Esophagus muscularis mucosa (tissue), 4 donors: ENCODE measurements around the gene KDM7A. TPM values are rescaled to one million over a fixed set of nuclear protein-coding genes. Genes with fewer than 3 reads are reported as not detected.

Source experiments
- DNase-seq: peaks from one replicate; pipeline ENCODE4 v3.0.0-alpha.2; 2017; ENCODE audit errors: extremely low spot score
- H3K27ac ChIP-seq, 4 donors: fragments of 200-600 bp; sonication (generic); replicated peaks in 1 of 4; 1 replicate in 3 of 4; 2 replicates in 1 of 4; pipeline ENCODE4 v1.5.1; 2016 to 2019; ENCODE audit warnings: mild to moderate bottlenecking in 1 of 4
- H3K27me3 ChIP-seq, 4 donors: fragments of 200-600 bp; sonication (generic); one replicate each; pipeline versions ENCODE4 v1.5.1 to v1.6.0; 2016 to 2019
- H3K36me3 ChIP-seq, 4 donors: fragments of 200-600 bp; sonication (generic); one replicate each; pipeline ENCODE4 v1.5.1; 2016 to 2019
- H3K4me1 ChIP-seq, 4 donors: fragments of 200-600 bp; sonication (generic); one replicate each; pipeline ENCODE4 v1.5.1; 2016 to 2019
- H3K4me3 ChIP-seq, 4 donors: fragments of 200-600 bp; sonication (generic); 1 replicate in 2 of 4; 2 replicates in 2 of 4; pipeline ENCODE4 v1.5.1; 2016 to 2019; ENCODE audit warnings: mild to moderate bottlenecking in 4 of 4, moderate library complexity in 1 of 4
- H3K9me3 ChIP-seq, 4 donors: fragments of 200-600 bp; sonication (generic); 1 replicate in 3 of 4; 2 replicates in 1 of 4; pipeline ENCODE4 v1.5.1; 2016 to 2019
- CTCF ChIP-seq, 3 experiments: fragments of 200-600 bp in 2 of 3; fragments of 450-650 bp in 1 of 3; sonication (generic) in 2 of 3; IDR thresholded peaks; one replicate each; pipeline ENCODE4 v1.5.1; 2017 to 2019; ENCODE audit warnings: antibody characterized with exemption in 3 of 3, mild to moderate bottlenecking in 2 of 3, moderate library complexity in 1 of 3
- EP300 ChIP-seq: sonication (generic); formaldehyde crosslinking; IDR thresholded peaks from one replicate; pipeline ENCODE4 v1.6.1; 2017; ENCODE audit warnings: antibody characterized with exemption
- POLR2A ChIP-seq: fragments of 450-650 bp; IDR thresholded peaks from one replicate; pipeline ENCODE4 v1.6.1; 2017; ENCODE audit warnings: antibody characterized with exemption, moderate library complexity, mild to moderate bottlenecking, low read depth
- POLR2AphosphoS5 ChIP-seq, 2 donors: sonication (generic); formaldehyde crosslinking; IDR thresholded peaks; one replicate each; pipeline ENCODE4 v1.6.1; 2017; ENCODE audit warnings: antibody characterized with exemption in 2 of 2
- WGBS: methylation state at CpG from one replicate; pipeline ENCODE4 v1.1.5; 2018; 5-methylcytosine and 5-hydroxymethylcytosine counted together
- intact Hi-C: fragments of 100-400 bp; cut with DNase I; formaldehyde crosslinking; loops from one replicate; pipeline ENCODE4 v1.15.1; 2023
- total RNA-seq, 4 donors: library from RNA; depleted of rRNA; stranded (reverse); fragments of >200 nt; gene quantifications; one replicate each; pipeline versions ENCODE4 v1.1.0 to v1.2.1, GENCODE V29; 2016

Gene KDM7A
- total RNA-seq, 4 donors from 2014 or later = 13.5 to 23.7 (median 19.5) TPM

DNA sequence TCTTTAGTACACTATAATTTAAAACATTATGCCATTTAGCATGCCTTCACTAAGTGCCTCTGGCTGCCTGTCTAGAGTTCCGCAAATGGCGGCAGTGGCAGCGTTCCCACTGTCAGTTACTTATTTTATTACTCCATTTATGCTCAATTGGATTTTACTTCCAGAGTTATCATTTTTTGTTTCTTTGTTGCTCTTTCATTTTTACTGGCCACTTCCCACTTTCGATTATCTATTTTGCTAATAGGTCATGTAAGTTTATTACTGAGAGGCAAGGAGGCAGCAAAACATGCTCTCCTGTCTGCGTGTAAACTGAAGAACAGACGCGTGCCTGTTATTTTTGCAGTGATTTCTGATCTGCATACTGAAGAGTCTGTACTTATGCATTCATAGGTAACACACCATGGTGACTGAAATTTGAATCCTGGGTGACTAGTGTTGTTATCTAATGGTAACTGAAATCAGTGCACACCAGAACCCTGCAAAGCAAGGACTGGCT, 23.1 kb downstream of the KDM7A start:
- no peak for DNase-seq
- peaks cover 20 to 39% (median 30%) of the 10 kb centered on the region in 4 donors for H3K4me1 ChIP-seq
- intact Hi-C loops = no loop called here
- no peak overlapping the region for H3K4me3 ChIP-seq
- WGBS = 88% methylated on average over 7 of the region's 7 CpGs
- H3K36me3 ChIP-seq = peaks cover 0 to 4% (median 0%) of the 10 kb centered on the region in 4 donors
- H3K9me3 ChIP-seq = no peaks in the 10 kb centered on the region
- no peak overlapping the region for H3K27ac ChIP-seq
- TF ChIP-seq POLR2A (no peak), POLR2AphosphoS5 (IDR thresholded peaks at IDR 0.05) (no peak), CTCF (IDR thresholded peaks at IDR 0.05) (no peak), EP300 (no peak)
- H3K27me3 ChIP-seq = no peaks in the 10 kb centered on the region

GRCh38 chr7:140146574-140146973, 30.2 kb downstream of the KDM7A start:
- Histone ChIP-seq H3K4me3 (no peak overlapping the region), H3K4me1 (peaks cover 0 to 6% (median 3%) of the 10 kb centered on the region in 4 donors), H3K27ac (no peak overlapping the region), H3K9me3 (no peaks in the 10 kb centered on the region), H3K27me3 (no peaks in the 10 kb centered on the region), H3K36me3 (peaks cover 0 to 6% (median 0%) of the 10 kb centered on the region in 4 donors)
- no peak for DNase-seq
- WGBS = 84% methylated on average over 4 of the region's 4 CpGs
- intact Hi-C loops = no loop called here
- TF ChIP-seq EP300 = no peak
- TF ChIP-seq POLR2AphosphoS5 (IDR thresholded peaks at IDR 0.05) = no peak
- TF ChIP-seq CTCF (IDR thresholded peaks at IDR 0.05) = no peak
- TF ChIP-seq POLR2A = no peak

GRCh38 chr7:140145709-140146108, 31.1 kb downstream of the KDM7A start:
- Histone ChIP-seq H3K27me3 (no peaks in the 10 kb centered on the region), H3K4me1 (peaks cover 0 to 6% (median 3%) of the 10 kb centered on the region in 4 donors), H3K36me3 (peaks cover 0 to 6% (median 0%) of the 10 kb centered on the region in 4 donors), H3K27ac (no peak overlapping the region), H3K4me3 (no peak overlapping the region), H3K9me3 (no peaks in the 10 kb centered on the region)
- DNase-seq = no peak
- no peak for TF ChIP-seq POLR2AphosphoS5 (IDR thresholded peaks at IDR 0.05)
- no peak for TF ChIP-seq CTCF (IDR thresholded peaks at IDR 0.05)
- intact Hi-C loops = no loop called here

GRCh38 chr7:140144821-140145220, 32.0 kb downstream of the KDM7A start:
- intact Hi-C loops = no loop called here

More at GRCh38 chr7:140144821-140145220, 32.0 kb downstream of the KDM7A start:
- TF ChIP-seq CTCF (IDR thresholded peaks at IDR 0.05) (no peak), EP300 (no peak), POLR2AphosphoS5 (IDR thresholded peaks at IDR 0.05) (no peak)
- peaks cover 0 to 5% (median 0%) of the 10 kb centered on the region in 4 donors for H3K4me1 ChIP-seq
- WGBS = 100% methylated on average over 2 of the region's 2 CpGs
- peaks cover 0 to 6% (median 0%) of the 10 kb centered on the region in 4 donors for H3K36me3 ChIP-seq
- no peaks in the 10 kb centered on the region for H3K27me3 ChIP-seq
- H3K4me3 ChIP-seq = no peak overlapping the region
- no peak overlapping the region for H3K27ac ChIP-seq
- DNase-seq = no peak
- no peaks in the 10 kb centered on the region for H3K9me3 ChIP-seq
